SKM-1 (cell line): ENCODE measurements around the gene STIMATE.

Source experiments
- DNase-seq: peaks from one replicate; lab custom pipeline; 2025; ENCODE audit not compliant: unreplicated experiment; lab: John Stamatoyannopoulos, UW

Gene STIMATE

DNA sequence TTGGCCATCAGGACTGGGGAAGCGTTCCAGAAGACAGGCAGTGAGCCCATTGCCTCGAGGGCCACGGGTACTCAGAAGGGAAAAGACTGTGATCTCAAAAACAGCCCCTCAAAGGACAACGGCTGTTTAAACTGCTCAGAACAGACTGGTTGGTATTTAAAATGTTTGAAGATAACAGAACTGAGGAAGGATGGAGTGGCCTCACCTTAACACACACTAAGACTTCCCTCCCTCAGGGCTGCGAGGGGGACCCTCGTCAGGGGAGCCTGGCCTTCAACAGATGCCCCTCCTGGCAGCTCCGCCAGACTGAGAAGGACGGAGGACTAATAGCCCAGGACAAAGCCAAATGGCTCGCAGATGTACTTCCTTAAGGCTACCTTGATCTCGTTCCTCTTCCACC is 2.6 kb downstream of the STIMATE start:
- no peak for DNase-seq

DNA sequence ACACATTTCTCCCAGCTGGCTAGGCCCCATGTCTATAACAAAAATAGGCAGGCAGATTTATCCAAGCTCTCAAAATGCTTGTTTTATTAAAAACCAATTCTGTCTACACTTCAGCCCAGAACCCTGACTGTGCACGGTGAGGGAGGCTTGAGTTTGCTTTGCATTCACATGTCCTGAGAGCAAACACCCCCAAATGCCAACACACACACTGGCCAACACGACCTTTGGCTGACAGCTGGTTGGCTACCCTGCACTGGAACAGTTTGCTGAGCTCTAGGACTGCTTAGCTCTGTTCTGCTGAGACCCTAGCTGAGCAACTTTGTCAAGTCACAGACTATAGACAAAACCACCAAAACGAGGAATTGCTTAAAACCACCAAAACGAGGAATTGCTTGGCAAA is 3.6 kb downstream of the STIMATE start:
- DNase-seq = no peak

DNA sequence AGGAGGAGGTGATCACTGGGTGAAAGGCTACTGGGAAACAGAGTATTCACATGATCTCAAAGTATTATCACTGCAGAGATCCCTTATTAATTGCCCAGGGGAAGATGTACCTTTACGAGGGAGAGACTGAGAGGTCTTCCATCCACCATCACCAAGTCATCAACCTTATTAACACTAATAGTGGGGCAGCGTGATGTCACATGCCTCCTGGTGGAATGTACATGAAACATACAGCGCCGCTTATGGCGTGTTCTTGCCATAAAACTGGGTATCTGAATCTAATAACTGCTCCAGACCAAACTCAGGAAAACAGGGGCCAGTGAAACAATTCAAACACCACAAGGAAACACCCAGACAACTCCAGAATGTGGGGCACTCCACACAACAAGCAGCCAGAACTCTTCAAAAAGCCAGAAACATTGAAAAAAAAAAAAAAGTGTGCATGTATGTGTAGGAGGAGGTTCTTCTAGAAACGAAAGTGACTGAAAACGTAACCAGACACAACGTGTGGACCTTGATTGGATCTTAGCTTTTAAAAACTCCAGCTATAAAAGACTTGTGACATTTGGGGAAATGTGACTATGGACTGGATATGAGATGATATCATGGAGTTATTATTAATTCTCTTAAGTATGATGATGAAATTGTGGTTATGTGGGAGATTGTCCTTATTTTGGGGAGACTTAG is 4.6 kb downstream of the STIMATE start:
- DNase-seq = no peak

DNA sequence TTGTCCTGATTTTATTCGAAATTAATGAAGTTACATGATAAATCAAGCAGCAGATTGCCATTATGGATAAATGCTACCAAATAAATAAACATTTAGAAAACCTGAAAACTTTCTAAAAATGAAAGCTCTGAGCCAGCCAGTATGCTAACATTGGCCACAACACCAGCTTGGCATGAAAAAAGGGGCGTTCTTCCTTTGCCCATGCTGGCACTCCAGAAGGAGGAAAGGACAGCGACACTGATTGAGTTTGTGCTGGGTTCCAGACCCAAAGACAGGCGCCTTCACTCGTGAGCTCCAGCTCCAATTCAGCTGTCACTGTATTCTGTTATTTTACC is 5.1 kb downstream of the STIMATE start:
- DNase-seq = no peak

DNA sequence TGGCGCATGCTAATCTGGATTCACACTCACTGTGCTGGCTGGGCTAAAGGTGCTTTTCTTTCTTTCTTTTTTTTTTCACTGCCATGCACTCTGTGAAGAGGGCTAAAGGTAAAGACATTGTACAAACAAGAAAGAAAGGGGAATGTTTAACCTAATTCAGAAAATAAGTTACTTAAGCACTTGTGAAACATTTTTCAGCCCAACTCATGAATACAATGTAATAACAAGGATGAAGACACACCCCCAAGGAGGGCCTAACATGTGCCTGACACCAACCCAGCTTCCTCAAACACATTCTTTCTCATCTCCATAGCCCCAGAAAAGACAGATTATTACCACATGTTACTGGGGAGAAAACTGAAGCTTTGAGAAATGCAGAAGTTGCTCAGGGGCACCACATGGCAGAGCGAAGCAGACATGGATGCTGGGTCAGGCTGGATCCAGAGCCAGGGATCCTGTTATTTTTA is 5.7 kb downstream of the STIMATE start:
- DNase-seq = peak; percentile 98

DNA sequence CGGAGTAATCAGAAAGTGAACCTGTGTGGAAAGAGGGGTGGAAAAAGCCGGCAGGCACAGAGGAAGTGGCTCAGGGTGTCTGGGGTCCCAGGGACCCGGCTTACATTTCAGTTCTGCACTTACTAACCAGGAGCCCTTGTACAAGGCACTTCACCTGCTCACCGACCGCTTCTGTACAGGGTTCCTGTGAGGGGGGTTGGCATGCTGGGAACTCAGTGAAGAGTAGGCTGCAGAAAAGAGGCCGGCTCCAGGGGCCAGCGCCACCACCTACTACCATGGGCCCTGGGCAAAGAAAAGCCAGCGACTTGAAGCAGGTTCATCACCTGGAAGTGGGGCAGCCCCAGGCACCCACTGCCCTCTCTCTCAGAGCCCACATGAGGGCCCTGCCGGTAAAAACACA is 6.2 kb downstream of the STIMATE start:
- no peak for DNase-seq

DNA sequence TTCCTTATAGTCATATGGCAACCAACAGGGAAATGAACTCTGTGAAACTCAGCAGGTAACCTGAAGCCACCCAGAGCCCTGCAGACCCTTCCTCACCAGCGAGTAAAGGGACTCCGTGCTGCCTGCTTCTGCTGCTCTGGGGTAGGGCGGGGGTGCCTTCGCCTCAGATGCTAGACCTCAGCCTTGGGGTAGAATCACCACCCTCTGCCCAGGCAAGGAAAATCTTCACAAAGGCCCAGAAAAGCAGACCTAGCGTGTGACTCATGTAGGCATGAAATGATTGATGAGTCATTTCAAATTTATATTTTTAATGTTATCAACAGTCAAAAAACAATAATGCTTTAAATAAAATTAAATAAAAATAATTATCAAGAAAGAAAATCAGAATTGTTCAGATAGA is 6.6 kb downstream of the STIMATE start:
- no peak for DNase-seq

DNA sequence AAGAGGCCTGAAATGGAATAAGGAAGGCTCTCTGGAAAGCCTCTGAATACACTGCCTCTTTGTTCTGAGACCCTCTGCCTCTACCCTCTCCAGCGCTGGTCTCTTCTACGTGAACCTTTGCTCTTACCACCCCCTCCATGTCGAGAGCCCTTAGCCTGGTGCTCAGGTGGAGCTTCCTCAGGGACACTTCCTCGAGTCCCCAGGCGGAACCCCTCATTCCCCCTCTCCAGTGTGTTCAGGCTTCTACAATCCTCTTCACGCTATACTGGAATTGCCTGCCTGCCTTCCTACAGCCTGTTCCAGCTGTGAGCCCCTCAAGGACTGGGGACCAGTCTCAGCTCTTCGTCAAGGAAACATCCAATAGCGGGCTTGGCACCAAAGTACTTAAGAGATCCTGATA is 7.4 kb downstream of the STIMATE start:
- DNase-seq = no peak

DNA sequence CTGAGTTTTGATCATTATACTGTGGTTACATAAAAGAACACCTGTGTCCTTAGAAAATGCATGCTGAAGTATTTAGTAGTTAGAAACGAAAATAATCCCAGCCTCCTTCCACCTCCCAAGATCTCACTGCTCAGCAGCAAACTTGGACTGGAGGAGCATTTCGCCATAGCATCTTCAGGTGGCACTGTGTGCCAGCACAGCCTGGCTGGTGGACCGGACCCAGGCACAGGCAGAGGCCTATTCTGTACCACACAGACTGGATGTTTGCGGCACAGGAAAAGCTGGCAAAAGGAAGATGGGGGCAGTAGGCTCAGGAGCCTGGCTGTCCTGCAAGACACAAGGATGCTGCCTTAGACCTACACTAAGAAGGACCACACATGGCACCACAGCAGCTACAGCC is 10.2 kb downstream of the STIMATE start:
- no peak for DNase-seq

DNA sequence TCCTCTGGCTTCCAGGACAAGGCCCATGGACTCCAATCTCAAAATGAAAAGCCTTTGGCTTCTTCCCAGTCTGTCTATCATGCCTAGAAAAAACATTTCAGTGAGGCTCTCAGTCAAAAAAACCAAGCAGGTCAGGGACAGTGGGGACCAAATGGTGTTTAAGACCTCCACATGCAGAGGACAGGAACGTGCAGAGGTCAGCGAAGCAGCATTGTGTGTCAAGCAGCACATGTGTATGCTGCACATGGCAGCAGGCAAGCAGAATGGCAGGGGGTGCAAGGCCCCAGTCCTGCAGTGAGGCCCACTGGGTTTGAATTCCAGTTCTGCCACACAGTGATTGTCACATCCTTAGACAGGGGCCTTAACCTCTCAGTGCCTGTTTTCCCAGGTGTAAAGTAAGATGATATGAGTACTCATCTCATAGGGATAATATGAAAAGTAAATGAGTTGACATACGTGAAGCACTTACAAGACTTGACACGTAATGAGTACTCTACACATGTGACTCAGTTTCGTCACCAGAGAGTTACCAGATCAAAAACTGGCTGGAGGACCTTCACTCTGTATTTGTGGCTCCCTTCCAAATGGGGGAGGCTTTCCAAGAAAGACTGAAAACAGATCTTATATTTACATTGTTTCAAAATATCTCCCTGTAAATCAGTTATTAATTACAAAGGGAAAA is 11.2 kb downstream of the STIMATE start:
- DNase-seq = no peak

DNA sequence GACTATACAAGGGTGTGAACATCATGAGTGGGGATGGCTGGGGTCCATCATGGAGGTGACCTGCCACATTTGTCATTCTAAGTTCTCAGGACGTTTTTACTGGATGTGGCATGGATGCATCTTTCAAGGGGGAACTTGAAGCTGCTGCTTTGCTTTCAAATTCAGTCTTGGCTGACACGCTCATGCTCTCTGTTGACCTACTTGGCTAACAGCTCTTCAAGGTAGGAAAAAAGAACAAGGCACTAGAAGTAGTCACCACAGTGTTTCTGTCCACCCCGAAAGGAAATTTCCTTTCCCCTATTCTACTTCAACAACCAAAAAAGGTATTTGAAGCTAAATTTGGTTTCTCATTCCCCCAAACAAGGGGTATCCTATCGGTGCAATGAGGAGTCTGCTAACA is 15.0 kb downstream of the STIMATE start:
- DNase-seq = no peak

DNA sequence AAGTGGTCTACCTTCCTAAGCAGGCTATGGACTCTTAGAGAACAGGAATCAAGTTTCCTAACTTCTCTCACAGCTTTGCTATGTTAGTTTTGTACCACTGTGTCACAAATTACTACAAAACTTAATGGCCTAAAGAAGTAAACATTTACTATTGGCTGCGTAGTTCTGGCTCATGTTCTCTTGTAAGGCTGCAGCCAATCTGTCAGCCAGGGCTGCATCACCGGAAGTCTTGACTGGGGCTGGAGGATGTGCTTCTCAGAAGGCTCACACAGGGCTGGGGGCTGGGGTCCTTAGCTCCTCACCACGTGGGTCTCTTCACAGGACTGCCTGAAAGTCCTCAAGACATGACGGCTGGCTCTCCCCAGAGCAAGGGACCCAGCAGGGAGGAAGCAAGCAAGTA is 15.5 kb downstream of the STIMATE start:
- no peak for DNase-seq

DNA sequence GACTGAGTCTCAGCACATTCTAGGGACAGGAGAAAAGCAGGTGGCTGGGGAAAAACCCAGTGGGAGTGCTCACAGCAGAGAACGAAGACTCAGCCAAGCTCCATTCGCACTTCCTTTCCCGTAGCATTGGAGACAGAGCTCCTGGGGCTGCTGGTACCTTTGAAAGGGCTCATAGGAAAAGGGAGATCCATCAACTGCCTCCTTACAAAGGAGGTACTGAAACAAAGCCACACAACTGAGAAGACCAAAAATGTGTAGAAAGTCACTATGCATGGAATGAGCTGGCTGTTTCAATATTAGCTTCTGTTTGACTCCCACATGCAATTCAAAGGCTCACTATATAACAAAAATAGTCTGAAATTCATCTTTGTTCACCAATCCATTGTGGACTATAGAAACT is 16.9 kb downstream of the STIMATE start:
- DNase-seq = no peak

DNA sequence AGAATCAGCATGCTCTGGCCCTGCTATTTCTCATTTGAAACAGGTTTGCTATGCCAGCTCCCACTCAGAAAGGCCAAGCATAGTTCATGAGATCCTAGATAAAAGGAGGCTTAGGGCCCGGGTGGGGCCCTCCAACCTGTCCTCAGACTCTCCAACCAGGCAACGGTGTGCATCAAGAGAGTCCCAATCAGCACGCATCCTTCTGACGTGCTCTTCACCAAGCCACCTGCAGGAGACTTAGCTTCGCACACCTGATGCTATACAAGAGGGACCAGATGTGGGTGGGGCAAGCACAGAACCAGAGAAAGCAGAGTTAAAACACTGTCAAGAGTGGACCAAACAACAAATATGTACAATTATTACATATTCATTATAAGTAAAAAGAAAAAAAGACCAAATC is 17.3 kb downstream of the STIMATE start:
- no peak for DNase-seq

DNA sequence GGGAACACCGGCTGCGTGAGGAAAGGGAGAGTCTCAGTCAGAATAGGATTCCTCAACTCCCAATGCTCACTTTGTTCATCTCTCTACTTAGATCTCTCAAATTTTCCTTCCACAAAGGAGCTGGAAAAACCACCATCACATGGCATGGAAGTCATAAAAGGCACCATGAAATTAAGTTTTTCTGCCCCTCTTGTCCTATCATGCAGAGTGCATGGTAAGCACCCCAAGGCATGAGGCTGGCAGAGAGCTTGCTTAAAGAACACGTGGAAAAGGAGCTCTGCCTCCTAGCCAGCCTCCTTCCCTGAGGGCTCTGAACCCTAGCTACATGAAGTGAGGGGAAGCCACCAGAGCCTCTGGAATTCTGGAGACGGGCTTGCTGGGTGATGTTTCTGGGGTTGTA is 17.8 kb downstream of the STIMATE start:
- DNase-seq = no peak

DNA sequence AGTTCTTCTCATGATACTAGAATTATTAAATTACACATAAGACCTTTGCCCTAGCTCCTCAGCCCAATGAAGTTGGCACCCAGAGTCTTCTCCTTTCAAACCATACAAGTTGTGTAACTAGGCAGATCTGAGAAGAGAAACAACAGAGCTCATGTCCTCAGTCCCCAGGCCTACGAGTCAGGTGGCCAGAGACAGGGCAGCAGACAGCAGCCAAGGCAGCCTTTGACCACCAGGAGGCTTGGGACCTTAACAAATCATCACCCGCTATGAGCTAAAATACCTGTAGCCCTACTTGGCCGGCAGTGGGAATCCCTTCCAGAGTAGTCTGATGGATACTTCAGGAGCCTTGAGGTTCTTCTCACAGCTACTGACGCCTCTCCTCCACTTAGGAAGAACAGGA is 18.3 kb downstream of the STIMATE start:
- DNase-seq = no peak

DNA sequence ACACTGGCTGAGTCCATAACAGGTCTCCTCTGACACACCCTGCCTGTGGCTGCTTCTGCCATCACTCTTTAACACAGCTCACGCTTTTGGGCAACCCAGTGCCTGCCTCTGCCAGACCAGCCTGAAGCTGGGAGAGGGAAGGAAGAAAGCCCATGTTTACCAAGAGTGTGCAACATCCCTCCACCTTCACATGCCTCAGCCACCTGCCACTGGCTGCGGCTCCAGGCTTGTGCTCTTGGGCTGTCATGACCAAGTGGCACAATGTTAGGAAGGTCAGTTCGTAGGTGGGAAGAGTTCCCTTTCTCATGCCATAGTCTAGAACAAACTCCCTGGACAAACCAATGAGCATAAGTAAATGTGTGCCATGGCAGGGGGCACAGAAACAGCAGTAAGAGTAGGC is 20.3 kb downstream of the STIMATE start:
- DNase-seq = no peak

DNA sequence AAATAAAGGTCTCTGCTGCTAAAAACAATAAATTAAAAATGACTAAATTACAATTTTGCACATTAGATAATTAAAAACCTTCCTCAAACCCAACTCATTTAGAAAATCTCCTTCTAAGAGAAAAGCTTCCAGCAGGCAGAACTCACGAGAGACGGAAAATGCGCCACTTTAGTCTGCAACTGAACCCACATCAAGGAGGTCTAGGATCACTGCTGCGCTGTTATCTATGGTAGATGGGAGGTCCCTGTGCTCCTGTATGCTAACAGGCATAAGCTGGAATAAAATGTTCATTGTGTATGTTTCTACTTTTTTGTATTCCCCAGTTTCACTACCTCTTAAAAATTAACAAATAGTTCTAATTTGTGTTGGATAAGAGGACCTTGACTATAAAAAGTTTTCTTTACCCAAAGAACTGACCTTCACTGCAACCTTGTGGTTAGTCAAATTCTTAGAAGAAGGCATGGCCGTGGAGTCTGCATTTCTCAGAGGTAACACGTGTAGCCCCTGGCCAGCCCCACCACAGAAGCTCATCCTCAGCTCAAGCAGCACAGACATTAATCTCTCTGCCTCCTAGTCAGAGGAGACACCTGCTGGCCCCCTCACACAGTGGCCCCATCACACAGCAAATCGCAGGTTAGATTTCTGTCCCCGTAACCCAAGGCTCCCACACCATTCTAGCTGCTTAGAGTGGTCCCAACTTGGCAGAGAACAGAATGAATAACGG is 22.3 kb downstream of the STIMATE start:
- no peak for DNase-seq

DNA sequence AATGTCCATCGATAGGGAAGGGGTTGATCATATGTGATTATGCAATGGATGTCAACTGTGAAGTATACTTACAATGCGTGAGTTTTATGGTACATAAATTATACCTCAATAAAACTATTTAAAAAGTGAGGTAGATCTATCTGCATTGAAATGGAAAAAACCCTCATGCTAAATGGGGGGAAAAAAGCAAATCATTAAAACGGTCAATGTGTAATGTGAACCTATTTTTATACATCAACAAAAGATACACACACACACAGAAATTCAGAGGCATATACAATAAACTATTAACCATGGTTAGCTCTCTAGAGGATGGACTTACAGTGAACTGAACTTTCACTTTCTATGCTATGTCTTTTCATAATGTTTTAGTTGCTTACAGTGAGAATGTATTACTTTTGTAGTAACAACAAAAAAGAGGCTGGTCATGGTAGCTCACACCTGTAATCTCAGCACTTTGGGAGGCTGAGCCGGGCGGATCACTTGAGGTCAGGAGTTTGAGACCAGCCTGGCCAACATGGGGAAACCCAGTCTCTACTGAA is 23.1 kb downstream of the STIMATE start:
- no peak for DNase-seq

DNA sequence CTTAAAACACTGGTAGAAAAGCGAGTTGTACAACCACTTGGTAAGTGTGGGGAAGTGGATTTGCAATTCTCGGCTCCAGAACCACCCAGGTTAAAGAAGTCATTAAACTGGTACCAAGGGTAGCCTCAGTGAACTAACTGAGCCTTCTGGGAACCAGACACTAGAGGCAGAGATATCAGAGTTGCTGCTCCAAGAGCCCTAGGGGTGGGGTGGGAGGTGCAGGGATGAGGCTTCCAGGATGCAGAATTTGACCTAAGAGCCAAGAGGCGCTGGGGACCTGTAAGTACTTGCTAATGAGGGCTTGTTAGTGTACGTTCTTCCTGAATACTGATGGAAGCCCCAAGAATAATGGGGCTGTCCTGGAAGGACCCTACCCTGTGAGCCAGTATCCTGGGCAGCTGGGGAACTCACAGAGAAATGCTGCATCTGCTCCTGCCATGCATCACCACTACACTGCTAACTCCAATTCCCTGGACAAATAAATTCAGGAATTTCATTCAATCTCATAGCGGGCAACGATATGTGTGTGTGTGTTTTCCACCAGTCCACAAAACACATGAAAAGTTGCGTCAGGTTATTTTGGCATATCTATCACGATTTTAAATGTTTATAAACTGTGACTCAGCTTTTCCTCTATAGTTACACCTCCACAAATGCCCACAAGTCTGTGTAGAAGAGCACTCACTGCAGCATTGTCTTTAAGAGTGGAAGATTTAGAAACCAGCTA is 23.8 kb downstream of the STIMATE start:
- DNase-seq = no peak

DNA sequence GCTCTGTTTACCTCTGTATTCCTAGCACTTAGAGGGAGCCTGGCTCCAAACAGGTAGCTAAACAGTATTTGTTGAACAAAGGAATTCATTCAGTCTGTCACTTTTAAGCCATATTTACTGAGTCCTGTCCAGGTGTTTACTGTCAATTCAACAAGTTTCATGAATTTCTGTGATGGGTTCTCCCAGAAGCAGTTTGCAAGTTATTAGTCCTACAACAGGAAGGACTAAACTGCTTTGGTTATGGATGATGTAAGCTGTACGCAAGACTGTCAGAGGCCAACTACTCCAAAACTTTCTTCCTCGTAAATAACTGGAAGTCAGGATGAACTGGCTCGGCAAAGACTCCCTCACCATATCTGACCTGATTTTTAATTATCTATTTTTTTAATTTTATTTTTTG is 25.1 kb downstream of the STIMATE start:
- DNase-seq = no peak
